ENCODE results near the gene COL16A1.

DNA sequence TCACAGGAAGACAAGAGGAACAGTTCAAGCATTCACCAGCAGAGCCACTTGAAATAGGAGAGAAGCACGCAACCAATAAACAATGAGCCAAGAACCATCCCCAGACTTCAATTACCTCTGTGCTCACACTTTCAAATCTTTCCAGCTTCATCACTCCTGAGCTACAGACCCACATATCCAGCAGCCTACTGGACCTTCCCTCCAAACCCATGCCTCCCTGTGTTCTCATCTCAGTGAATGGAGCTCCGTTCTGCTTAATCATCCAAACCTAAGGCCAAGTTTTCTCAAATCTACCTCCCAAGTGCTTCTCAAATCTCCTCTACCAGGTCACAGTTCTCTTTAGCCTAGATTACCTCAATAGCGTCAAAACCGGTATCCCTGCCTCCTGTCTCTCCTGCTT lies 62.9 kb downstream of the COL16A1 start:
- TF ChIP-seq, protein P1, sequence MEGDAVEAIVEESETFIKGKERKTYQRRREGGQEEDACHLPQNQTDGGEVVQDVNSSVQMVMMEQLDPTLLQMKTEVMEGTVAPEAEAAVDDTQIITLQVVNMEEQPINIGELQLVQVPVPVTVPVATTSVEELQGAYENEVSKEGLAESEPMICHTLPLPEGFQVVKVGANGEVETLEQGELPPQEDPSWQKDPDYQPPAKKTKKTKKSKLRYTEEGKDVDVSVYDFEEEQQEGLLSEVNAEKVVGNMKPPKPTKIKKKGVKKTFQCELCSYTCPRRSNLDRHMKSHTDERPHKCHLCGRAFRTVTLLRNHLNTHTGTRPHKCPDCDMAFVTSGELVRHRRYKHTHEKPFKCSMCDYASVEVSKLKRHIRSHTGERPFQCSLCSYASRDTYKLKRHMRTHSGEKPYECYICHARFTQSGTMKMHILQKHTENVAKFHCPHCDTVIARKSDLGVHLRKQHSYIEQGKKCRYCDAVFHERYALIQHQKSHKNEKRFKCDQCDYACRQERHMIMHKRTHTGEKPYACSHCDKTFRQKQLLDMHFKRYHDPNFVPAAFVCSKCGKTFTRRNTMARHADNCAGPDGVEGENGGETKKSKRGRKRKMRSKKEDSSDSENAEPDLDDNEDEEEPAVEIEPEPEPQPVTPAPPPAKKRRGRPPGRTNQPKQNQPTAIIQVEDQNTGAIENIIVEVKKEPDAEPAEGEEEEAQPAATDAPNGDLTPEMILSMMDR (conservative IDR thresholded peaks at IDR 0.05) = no peak
- TF ChIP-seq ZFX (IDR thresholded peaks at IDR 0.05) = no peak
